Right atrium auricular region (tissue), 2 donors: ENCODE measurements around the gene TADA3. TPM values are rescaled to one million over a fixed set of nuclear protein-coding genes. Genes with fewer than 3 reads are reported as not detected.
A peak's percentile ranks its signal among the peaks of the same experiment; 100 is the strongest.
"Not testable (repeated sequence)": the region's sequence is repeated elsewhere in the genome, so short reads cannot be mapped to it uniquely, and the experiment has no call there.

ENCODE experiments used
- DNase-seq: peaks from one replicate; pipeline ENCODE4 v3.0.0-alpha.2; 2019; ENCODE audit warnings: low spot score
- H3K27ac ChIP-seq, 2 donors: fragments of 200-600 bp; sonication (generic); 1 replicate in 1 of 2; 2 replicates in 1 of 2; pipeline ENCODE4 v1.5.1; 2016 to 2019
- H3K27me3 ChIP-seq, 2 donors: fragments of 200-600 bp; sonication (generic); one replicate each; pipeline versions ENCODE4 v1.5.1 to v1.6.0; 2017 to 2019
- H3K36me3 ChIP-seq: fragments of 200-600 bp; sonication (generic); one replicate; pipeline ENCODE4 v1.5.1; 2016
- H3K4me1 ChIP-seq, 2 donors: fragments of 200-600 bp; sonication (generic); one replicate each; pipeline versions ENCODE4 v1.5.1 to v1.6.0; 2017 to 2019
- H3K4me3 ChIP-seq, 2 donors: fragments of 200-600 bp; sonication (generic); 1 replicate in 1 of 2; 2 replicates in 1 of 2; pipeline ENCODE4 v1.5.1; 2017 to 2019; ENCODE audit warnings: mild to moderate bottlenecking in 1 of 2, moderate library complexity in 1 of 2
- H3K9me3 ChIP-seq, 2 donors: fragments of 200-600 bp; sonication (generic); one replicate each; pipeline ENCODE4 v1.5.1; 2019
- total RNA-seq, 2 donors: library from RNA; depleted of rRNA; stranded (reverse); fragments of >200 nt; gene quantifications; one replicate each; pipeline ENCODE4 v1.1.0, GENCODE V29; 2016
- TF ChIP-seq, protein P1 (sequence below), 2 donors: fragments of 200-600 bp; sonication (generic); IDR thresholded peaks; one replicate each; pipeline ENCODE4 v1.5.1; 2019; ENCODE audit warnings: antibody characterized with exemption in 2 of 2

Gene TADA3
- total RNA-seq, 2 donors from 2014 or later = 43.6 to 57.3 TPM

- no peak for DNase-seq
- peaks cover 24% of the 10 kb centered on the region for H3K36me3 ChIP-seq
- TF ChIP-seq, protein P1, sequence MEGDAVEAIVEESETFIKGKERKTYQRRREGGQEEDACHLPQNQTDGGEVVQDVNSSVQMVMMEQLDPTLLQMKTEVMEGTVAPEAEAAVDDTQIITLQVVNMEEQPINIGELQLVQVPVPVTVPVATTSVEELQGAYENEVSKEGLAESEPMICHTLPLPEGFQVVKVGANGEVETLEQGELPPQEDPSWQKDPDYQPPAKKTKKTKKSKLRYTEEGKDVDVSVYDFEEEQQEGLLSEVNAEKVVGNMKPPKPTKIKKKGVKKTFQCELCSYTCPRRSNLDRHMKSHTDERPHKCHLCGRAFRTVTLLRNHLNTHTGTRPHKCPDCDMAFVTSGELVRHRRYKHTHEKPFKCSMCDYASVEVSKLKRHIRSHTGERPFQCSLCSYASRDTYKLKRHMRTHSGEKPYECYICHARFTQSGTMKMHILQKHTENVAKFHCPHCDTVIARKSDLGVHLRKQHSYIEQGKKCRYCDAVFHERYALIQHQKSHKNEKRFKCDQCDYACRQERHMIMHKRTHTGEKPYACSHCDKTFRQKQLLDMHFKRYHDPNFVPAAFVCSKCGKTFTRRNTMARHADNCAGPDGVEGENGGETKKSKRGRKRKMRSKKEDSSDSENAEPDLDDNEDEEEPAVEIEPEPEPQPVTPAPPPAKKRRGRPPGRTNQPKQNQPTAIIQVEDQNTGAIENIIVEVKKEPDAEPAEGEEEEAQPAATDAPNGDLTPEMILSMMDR (IDR thresholded peaks at IDR 0.05) = no peak
- H3K27ac ChIP-seq = no peak overlapping the region
- no peaks in the 10 kb centered on the region for H3K27me3 ChIP-seq
- H3K4me1 ChIP-seq = no peaks in the 10 kb centered on the region
- H3K4me3 ChIP-seq = no peak overlapping the region
- no peaks in the 10 kb centered on the region for H3K9me3 ChIP-seq
Measured at GRCh38 chr3:9778143-9779074, 13.9 kb downstream of the TADA3 start.

- Histone ChIP-seq H3K27me3 (no peaks in the 10 kb centered on the region), H3K4me1 (no peaks in the 10 kb centered on the region), H3K9me3 (no peaks in the 10 kb centered on the region), H3K4me3 (no peak overlapping the region), H3K36me3 (peaks cover 21% of the 10 kb centered on the region), H3K27ac (no peak overlapping the region)
- TF ChIP-seq, protein P1 (IDR thresholded peaks at IDR 0.05) = no peak
- no peak for DNase-seq
Measured at GRCh38 chr3:9777694-9778021, 14.6 kb downstream of the TADA3 start.

DNA sequence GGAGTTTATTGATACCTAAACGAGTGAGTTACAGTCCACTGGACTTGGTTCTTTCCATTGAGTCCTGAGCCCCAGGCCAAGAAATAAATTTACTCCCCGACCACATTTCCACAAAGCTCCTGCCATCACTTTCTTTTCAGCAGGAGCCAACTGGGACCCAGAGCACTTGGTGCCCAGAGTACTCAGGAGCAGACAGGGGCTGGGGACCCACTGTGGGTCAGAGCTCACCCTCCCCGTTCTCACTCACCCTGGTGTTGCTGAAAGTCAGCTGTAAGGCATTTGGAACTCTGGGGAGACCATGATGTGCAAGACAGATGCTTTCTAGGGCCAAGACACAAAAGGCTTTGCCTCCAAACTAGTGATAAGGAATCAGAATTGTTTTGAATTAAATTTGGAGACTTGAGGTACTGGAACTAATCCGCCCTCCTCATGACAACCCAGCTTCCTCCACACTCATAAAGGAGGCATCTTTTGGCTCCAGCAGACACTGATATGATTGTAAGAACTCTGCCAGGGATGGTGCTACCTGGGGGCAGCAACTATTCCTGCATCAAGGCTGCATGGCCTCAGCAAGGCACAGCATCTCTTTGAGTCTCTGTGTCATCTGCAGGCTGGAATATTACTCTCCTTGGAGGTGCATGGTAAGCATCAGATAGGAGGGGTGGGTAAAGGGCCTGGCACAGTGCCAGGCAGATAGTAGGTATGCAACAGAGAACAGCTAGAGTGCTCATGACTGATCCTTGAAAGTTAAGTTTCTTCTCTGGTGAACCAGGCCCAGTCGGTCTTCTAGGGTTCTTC lies 15.2 kb downstream of the TADA3 start:
- Histone ChIP-seq H3K27me3 (no peaks in the 10 kb centered on the region), H3K4me1 (no peaks in the 10 kb centered on the region), H3K36me3 (peaks cover 15% of the 10 kb centered on the region), H3K9me3 (no peaks in the 10 kb centered on the region), H3K27ac (no peak overlapping the region), H3K4me3 (no peak overlapping the region)
- TF ChIP-seq, protein P1 (IDR thresholded peaks at IDR 0.05) = no peak
- DNase-seq = no peak

- not testable (repeated sequence) for H3K4me3 ChIP-seq, H3K9me3 ChIP-seq, DNase-seq, H3K27me3 ChIP-seq, H3K36me3 ChIP-seq
- peaks cover 0 to 42% of the 10 kb centered on the region in 2 donors for H3K4me1 ChIP-seq
- H3K27ac ChIP-seq = peak overlapping the region in 1 of 2 donors; percentile 84
Measured at GRCh38 chr3:9771007-9771406, 21.3 kb downstream of the TADA3 start.

DNA sequence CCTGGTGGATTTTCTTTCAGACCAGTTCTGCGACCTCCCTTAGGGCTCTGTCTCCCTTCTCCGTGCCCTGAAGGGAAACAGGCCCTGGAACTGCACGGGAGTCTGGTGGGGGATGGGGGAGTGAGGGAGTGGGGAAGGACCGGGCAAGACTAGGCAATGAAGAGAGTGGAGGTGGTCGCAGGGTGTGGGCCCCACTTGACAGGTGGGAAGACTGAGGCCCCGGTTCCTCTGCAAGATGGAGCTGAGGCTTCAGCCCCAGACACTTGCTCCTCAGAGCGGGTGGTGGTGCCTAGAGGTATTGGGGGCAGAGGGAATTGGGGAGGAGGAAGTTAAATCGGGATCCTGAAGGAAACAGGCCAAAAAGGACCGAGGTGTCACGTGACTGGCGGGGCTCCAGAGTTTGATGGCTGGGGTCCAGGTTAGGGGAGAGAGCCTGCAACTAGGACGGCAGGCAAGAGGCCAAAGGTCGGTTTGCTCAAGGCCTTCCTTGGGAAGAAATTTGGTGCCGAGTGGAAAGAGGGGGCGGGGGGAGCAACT lies 21.9 kb downstream of the TADA3 start:
- peaks cover 0 to 42% of the 10 kb centered on the region in 2 donors for H3K4me1 ChIP-seq
- H3K4me3 ChIP-seq = peak overlapping the region; percentile 75 to 77
- H3K36me3 ChIP-seq = peaks cover 6% of the 10 kb centered on the region
- no peaks in the 10 kb centered on the region for H3K27me3 ChIP-seq
- TF ChIP-seq, protein P1 (IDR thresholded peaks at IDR 0.05) = no peak
- peak; percentile 91 for DNase-seq
- H3K27ac ChIP-seq = peak overlapping the region; percentile 84 to 88
- no peaks in the 10 kb centered on the region for H3K9me3 ChIP-seq
